ENCODE measurements around the gene MAST4.

DNA sequence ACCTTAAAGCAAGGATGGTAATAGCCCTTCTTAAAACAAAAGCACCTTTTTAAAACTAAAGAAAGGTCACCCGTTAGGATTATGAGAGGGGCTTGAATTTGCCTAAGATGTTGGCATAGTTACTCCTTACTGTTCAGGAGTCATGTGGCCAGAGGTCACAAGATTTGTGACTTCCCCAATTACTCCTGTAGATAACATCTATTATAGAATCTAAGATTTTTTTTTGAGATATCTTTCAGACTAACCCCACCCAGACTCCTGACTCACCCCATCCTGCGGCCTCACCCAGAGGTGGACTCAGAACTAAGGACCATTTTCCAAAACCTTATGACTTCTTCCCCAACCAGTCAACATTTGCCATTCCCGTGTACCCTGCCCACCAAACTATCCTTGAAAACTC is 598.0 kb downstream of the MAST4 start:
- TF ChIP-seq MAFK (IDR thresholded peaks at IDR 0.05; ENCODE audit: partially characterized antibody) (no peak), CBX2 (IDR thresholded peaks at IDR 0.05; ENCODE audit: borderline replicate concordance, low read depth) (no peak), CTCF (IDR thresholded peaks at IDR 0.05) (no peak), POLR2A (IDR thresholded peaks at IDR 0.05; ENCODE audit: low read length) (no peak), KDM1A (IDR thresholded peaks at IDR 0.05; ENCODE audit: low read depth) (no peak), PHF8 (IDR thresholded peaks at IDR 0.05; ENCODE audit: borderline replicate concordance, low read depth) (no peak), EHMT2 (IDR thresholded peaks at IDR 0.05; ENCODE audit: low read depth) (no peak), RFX5 (IDR thresholded peaks at IDR 0.05) (no peak), MAZ (IDR thresholded peaks at IDR 0.05; ENCODE audit: borderline replicate concordance, low read depth, low read length) (no peak), MAX (IDR thresholded peaks at IDR 0.05) (no peak)

Data from A549 (cell line).